ENCODE results near the gene CACNG3.

DNA sequence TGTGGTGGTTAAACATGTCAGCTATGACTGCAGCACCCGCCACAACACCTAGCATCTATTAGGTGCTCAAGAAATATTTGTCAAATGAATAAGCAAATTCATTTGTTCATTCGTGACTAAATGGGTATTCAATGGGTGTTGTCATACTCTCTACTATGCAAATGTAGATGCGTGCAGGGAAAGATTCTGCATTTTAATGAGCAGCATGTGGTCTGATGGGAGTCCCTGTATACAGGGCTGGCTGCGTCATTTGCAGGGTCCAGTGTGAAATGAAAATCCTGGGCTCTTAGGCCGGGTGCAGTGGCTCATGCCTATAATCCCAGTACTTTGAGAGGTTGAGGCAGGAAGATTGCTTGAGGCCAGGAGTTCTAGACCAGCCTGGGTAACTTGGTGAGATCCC lies 97.5 kb downstream of the CACNG3 start:
- TF ChIP-seq TCF4 (CRISPR knock-in tag; IDR thresholded peaks at IDR 0.05; ENCODE audit: borderline replicate concordance) = no peak
- TF ChIP-seq, protein P1, sequence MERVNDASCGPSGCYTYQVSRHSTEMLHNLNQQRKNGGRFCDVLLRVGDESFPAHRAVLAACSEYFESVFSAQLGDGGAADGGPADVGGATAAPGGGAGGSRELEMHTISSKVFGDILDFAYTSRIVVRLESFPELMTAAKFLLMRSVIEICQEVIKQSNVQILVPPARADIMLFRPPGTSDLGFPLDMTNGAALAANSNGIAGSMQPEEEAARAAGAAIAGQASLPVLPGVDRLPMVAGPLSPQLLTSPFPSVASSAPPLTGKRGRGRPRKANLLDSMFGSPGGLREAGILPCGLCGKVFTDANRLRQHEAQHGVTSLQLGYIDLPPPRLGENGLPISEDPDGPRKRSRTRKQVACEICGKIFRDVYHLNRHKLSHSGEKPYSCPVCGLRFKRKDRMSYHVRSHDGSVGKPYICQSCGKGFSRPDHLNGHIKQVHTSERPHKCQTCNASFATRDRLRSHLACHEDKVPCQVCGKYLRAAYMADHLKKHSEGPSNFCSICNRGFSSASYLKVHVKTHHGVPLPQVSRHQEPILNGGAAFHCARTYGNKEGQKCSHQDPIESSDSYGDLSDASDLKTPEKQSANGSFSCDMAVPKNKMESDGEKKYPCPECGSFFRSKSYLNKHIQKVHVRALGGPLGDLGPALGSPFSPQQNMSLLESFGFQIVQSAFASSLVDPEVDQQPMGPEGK (CRISPR knock-in tag; IDR thresholded peaks at IDR 0.05; ENCODE audit: borderline replicate concordance) = no peak
- no peak for TF ChIP-seq CREB5 (CRISPR knock-in tag; IDR thresholded peaks at IDR 0.05; ENCODE audit: low read depth)
- TF ChIP-seq ARNTL (CRISPR knock-in tag; IDR thresholded peaks at IDR 0.05; ENCODE audit: borderline replicate concordance, low read depth) = no peak
- TF ChIP-seq ZFP30 (CRISPR knock-in tag; IDR thresholded peaks at IDR 0.05) = no peak
- no peak for TF ChIP-seq ZFP3 (CRISPR knock-in tag; IDR thresholded peaks at IDR 0.05)
- TF ChIP-seq ISL1 (CRISPR knock-in tag; IDR thresholded peaks at IDR 0.05) = no peak
- TF ChIP-seq CSRNP3 (CRISPR knock-in tag; IDR thresholded peaks at IDR 0.05) = no peak
- TF ChIP-seq ZNF565 (CRISPR knock-in tag; conservative IDR thresholded peaks at IDR 0.05; ENCODE audit: low read depth) = no peak
- TF ChIP-seq SNAI2 (CRISPR knock-in tag; IDR thresholded peaks at IDR 0.05) = no peak
- TF ChIP-seq OSR1 (CRISPR knock-in tag; IDR thresholded peaks at IDR 0.05) = no peak

Data from SK-N-SH treated with all-trans-retinoic acid at 6 μM for 48 hours (cell line).